Osteocyte (in vitro differentiated cells): ENCODE measurements around the gene FLNA. TPM values are rescaled to one million over a fixed set of nuclear protein-coding genes. Genes with fewer than 3 reads are reported as not detected.
A peak's percentile ranks its signal among the peaks of the same experiment; 100 is the strongest.
"Not testable (repeated sequence)": the region's sequence is repeated elsewhere in the genome, so short reads cannot be mapped to it uniquely, and the experiment has no call there.

Source experiments
- DNase-seq: peaks from one replicate; pipeline ENCODE4 v3.0.0; 2021; ENCODE audit warnings: mixed read lengths; ENCODE audit not compliant: unreplicated experiment; ENCODE audit errors: extremely low spot score
- H3K27ac Mint-ChIP-seq: one replicate; pipeline ENCODE4 v1.8.0; 2021; ENCODE audit warnings: mild to moderate bottlenecking, mixed read lengths; ENCODE audit not compliant: unreplicated experiment
- H3K27me3 Mint-ChIP-seq: one replicate; pipeline ENCODE4 v1.8.0; 2021; ENCODE audit warnings: mixed read lengths; ENCODE audit not compliant: unreplicated experiment
- H3K36me3 Mint-ChIP-seq: one replicate; pipeline ENCODE4 v1.8.0; 2021; ENCODE audit warnings: mixed read lengths; ENCODE audit not compliant: unreplicated experiment
- H3K4me1 Mint-ChIP-seq: one replicate; pipeline ENCODE4 v1.8.0; 2021; ENCODE audit warnings: mixed read lengths; ENCODE audit not compliant: unreplicated experiment
- H3K4me3 Mint-ChIP-seq: one replicate; pipeline ENCODE4 v1.8.0; 2021; ENCODE audit warnings: mild to moderate bottlenecking, moderate library complexity, mixed read lengths; ENCODE audit not compliant: unreplicated experiment
- H3K9me3 Mint-ChIP-seq: one replicate; pipeline ENCODE4 v1.8.0; 2021; ENCODE audit warnings: mixed read lengths; ENCODE audit not compliant: unreplicated experiment
- CTCF ChIP-seq: fragments of 200-600 bp; sonication (generic); IDR thresholded peaks from 2 replicates; pipeline ENCODE4 v1.5.0; 2021; ENCODE audit warnings: antibody characterized with exemption, mild to moderate bottlenecking, moderate library complexity
- total RNA-seq: library from RNA; stranded (reverse); gene quantifications from 2 replicates; pipeline ENCODE4 v1.2.1, GENCODE V29; 2021

Gene FLNA
- total RNA-seq, 1 donor from 2014 or later = 2,024 TPM

- H3K9me3 Mint-ChIP-seq = no peaks in the 10 kb centered on the region
- H3K27ac Mint-ChIP-seq = peak overlapping the region; percentile 99
- no peak for DNase-seq
- H3K4me3 Mint-ChIP-seq = peak overlapping the region; percentile 97
- peaks cover 13% of the 10 kb centered on the region for H3K36me3 Mint-ChIP-seq
- TF ChIP-seq CTCF = no peak
- no peaks in the 10 kb centered on the region for H3K27me3 Mint-ChIP-seq
- peaks cover 15% of the 10 kb centered on the region for H3K4me1 Mint-ChIP-seq
Observed at GRCh38 chrX:154396973-154397887, 22.8 kb upstream of the FLNA start.

GRCh38 chrX:154396363-154396762 is 21.9 kb upstream of the FLNA start:
- H3K9me3 Mint-ChIP-seq, H3K27me3 Mint-ChIP-seq, DNase-seq, H3K4me3 Mint-ChIP-seq, H3K27ac Mint-ChIP-seq: not testable (repeated sequence)
- Mint-ChIP-seq H3K4me1 (peaks cover 15% of the 10 kb centered on the region), H3K36me3 (peaks cover 13% of the 10 kb centered on the region)

- H3K9me3 Mint-ChIP-seq, H3K4me3 Mint-ChIP-seq, H3K36me3 Mint-ChIP-seq, H3K27ac Mint-ChIP-seq, DNase-seq, H3K4me1 Mint-ChIP-seq, H3K27me3 Mint-ChIP-seq: not testable (repeated sequence)
Observed at GRCh38 chrX:154389812-154390747, 15.6 kb upstream of the FLNA start.

- not testable (repeated sequence) for H3K4me1 Mint-ChIP-seq, H3K4me3 Mint-ChIP-seq, H3K27me3 Mint-ChIP-seq, H3K36me3 Mint-ChIP-seq, H3K27ac Mint-ChIP-seq, DNase-seq, H3K9me3 Mint-ChIP-seq
Observed at GRCh38 chrX:154388649-154389048, 14.2 kb upstream of the FLNA start.

- not testable (repeated sequence) for DNase-seq, H3K4me1 Mint-ChIP-seq, H3K36me3 Mint-ChIP-seq, H3K27me3 Mint-ChIP-seq, H3K9me3 Mint-ChIP-seq, H3K27ac Mint-ChIP-seq, H3K4me3 Mint-ChIP-seq
Observed at GRCh38 chrX:154388094-154388493, 13.7 kb upstream of the FLNA start.

- TF ChIP-seq CTCF = peak; percentile 35
- H3K36me3 Mint-ChIP-seq = no peaks in the 10 kb centered on the region
- no peaks in the 10 kb centered on the region for H3K9me3 Mint-ChIP-seq
- H3K4me1 Mint-ChIP-seq = peaks cover 10% of the 10 kb centered on the region
- DNase-seq = no peak
- H3K27me3 Mint-ChIP-seq = no peaks in the 10 kb centered on the region
- H3K4me3 Mint-ChIP-seq = no peak overlapping the region
- H3K27ac Mint-ChIP-seq = peak overlapping the region; percentile 47
Observed at GRCh38 chrX:154384284-154384892, 10.0 kb upstream of the FLNA start.
